Mucosa of gallbladder (tissue), 1 donor: ENCODE data around the gene TMEM108. TPM values are rescaled to one million over a fixed set of nuclear protein-coding genes. Genes with fewer than 3 reads are reported as not detected.

ENCODE experiments used
- DNase-seq: peaks from one replicate; pipeline ENCODE4 v3.0.0-alpha.2; 2020; ENCODE audit warnings: low spot score
- total RNA-seq: library from RNA; stranded (reverse); gene quantifications from one replicate; pipeline ENCODE4 v1.2.1, GENCODE V29; 2021
- donor health status: DM: no; HTN: no; CAD: no.

TMEM108 gene
- total RNA-seq, 1 donor from 2014 or later: 0.95 TPM

- no peak for DNase-seq
Measured at GRCh38 chr3:133277813-133278212, 239.6 kb downstream of the TMEM108 start.

DNA sequence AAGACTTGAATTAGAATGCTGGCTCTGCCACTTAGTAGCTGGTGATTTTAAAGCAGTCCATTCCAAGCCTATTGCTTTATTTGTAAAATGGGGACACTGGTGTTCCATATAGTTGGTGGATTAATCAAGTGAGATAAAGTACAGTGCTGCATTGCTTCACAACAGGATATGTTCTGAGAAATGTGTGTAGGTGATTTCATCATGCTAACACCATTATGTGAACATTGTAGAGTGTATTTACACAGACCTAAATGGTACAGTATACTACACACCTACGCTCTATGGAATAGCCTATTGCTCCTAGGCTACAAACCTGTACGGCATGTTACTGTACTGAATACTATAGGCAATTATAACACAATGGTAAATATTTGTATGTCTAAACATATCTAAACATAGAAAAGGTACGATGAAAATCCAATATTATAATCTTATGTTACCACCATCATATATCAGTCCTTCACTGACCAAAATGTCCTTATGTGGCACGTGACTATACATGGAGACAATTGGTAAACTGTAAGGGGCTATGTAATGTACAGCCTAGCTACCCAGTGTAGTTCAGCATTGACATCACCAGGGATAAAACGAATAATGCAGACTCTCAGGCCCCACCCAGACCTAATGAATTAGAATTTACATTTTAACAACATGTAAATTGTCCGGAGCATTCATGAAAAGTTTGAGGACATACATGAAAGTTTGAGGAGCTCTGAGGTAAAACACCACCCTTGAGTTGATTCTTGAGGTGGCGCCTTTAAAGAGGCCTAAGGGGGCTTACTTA lies 240.3 kb downstream of the TMEM108 start:
- DNase-seq: no peak

DNA sequence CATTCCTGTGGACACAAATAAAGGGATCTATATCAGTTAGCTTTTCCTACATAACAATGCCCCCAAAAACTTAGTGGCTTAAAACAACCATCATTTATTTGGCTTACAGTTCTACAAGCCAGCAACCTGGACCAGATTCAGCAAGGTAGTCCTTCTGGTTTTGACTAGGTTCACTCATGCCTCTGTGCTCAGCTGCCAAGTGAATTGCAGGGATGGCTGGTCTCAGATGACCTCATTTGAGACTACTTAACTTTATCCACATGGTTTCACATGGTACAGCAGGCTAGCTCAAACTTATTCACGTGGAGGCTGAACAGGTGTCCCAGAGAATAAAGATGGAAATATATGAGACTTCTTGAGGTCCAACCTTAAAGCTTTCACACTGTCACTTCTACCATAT lies 242.4 kb downstream of the TMEM108 start:
- no peak for DNase-seq

DNA sequence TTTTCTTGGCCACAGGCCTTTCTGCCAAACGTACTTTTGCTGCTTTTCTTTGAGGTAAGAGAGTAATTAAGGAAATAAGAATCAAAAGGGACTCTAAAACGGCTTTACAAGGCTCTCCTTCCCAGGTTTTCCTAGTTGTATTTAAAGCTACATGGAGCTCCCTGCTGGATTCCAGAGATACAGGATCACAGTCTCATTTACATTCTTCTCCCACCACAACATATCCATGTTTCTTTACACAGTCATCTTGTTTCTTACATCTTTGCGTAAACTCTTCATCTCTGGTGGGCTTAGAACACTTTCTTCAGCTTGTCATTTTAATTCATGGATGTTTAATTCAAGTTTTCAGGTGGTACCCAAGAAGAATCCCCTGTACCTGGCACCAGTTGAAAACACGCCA lies 244.0 kb downstream of the TMEM108 start:
- DNase-seq: no peak

- no peak for DNase-seq
Measured at GRCh38 chr3:133283958-133284807, 246.0 kb downstream of the TMEM108 start.

DNA sequence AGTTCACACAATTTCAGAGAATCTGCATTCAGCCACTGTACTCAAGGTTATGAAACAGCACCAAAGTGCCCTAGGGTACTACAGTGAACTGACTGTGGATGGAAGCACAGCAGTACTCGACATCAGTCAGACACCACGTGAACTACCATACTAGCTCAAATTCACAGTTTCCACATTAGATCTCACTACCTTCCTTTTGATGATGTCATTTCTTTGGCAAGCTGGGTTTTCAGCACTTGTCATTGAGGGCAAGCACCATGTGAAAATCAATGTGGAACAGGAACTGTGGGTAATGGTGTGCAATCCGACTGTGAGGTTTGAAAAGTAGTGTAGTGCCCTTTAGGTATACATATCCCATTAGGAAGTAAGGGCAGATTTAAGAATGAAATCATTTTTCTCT lies 251.1 kb downstream of the TMEM108 start:
- no peak for DNase-seq

GRCh38 chr3:133292296-133292695 lies 254.1 kb downstream of the TMEM108 start:
- no peak for DNase-seq

- no peak for DNase-seq
Measured at GRCh38 chr3:133293397-133294110, 255.4 kb downstream of the TMEM108 start.

GRCh38 chr3:133294253-133294652 lies 256.1 kb downstream of the TMEM108 start:
- no peak for DNase-seq

GRCh38 chr3:133295199-133295901 lies 257.2 kb downstream of the TMEM108 start:
- no peak for DNase-seq

DNA sequence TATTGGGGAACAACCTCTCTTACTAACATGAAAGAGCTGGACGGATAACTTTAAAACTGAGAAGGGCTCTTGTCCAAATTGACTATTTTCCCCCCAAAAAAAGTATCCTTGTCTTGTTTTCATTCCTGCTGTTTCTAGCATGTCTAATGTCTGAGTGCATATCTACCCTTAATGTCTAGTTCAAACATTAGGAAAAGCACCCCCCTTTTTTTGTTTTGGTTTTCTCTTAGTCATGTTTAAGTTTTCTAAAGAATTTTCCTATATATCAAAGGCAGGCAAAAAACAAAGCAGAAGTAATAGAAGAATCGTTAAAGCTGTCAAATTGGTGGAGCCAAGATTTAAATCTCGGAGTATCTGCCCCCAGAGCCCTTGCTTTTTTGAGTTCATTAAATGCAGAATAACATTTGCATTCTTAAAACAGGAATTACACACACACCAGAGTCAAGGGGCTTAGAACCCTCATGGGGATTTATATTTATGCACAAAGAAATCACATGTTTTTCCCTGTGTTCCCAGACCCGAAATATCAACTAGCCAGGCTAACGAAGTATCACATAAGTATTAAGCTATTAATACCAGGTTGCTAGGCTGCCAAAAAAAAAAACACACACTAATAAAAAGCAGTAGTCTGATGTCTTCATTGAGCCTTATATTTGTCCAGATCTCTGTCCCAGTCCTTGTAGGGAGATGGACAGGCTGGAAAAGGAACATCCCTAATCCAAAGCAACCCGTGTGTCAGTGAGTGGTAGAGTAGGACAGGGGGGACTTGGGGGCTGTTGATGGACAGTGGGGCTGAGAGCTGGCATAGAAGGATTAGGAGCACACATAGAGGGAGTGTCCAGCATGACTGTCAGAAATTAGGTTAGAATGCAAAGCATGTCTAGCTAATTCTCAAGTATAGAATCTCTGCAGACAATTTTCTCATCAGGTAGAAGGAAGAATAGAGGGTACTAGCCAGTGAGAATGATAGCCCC lies 258.0 kb downstream of the TMEM108 start:
- DNase-seq: no peak

GRCh38 chr3:133296981-133297380 lies 258.8 kb downstream of the TMEM108 start:
- no peak for DNase-seq

- no peak for DNase-seq
Measured at GRCh38 chr3:133300102-133300501, 261.9 kb downstream of the TMEM108 start.

- no peak for DNase-seq
Measured at GRCh38 chr3:133301194-133301593, 263.0 kb downstream of the TMEM108 start.

DNA sequence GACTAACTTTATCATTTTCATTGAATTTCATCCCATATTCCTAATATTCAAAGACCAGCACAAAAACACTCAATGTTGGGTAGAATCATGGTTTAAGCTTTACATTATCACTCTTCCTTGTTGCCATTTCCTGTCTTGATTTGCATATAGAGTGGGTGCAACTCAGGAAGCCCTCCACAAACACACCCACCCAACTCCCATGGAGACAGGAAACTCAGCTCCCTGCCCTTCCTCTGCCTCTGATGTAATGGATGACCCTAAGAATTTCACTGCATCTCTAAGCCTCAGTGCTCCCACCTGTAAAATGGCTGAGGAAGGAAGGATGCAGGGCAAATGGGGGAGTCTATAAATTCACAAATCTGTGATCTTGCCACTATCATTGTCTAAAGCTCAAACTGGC lies 263.5 kb downstream of the TMEM108 start:
- no peak for DNase-seq

GRCh38 chr3:133303430-133303829 lies 265.2 kb downstream of the TMEM108 start:
- DNase-seq: no peak

DNA sequence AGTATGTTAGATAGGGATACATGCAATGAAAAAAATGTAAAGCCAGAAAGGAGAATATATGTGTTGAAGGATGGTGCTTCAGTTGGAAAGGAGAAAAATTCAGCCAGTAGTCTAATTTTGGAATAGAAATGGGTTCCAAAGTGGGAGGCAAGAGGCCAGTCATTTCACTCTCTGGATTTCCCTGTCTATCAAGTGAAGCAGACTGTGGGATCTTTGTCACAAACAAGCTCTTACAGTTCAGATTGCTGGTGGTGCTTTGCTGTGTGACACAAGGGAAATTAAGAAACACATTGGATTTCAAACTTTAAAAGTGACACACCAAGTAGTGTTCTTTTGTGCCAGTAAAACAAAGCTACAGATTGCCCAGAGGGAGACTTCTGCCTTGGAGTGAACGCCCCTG lies 279.7 kb downstream of the TMEM108 start:
- no peak for DNase-seq

DNA sequence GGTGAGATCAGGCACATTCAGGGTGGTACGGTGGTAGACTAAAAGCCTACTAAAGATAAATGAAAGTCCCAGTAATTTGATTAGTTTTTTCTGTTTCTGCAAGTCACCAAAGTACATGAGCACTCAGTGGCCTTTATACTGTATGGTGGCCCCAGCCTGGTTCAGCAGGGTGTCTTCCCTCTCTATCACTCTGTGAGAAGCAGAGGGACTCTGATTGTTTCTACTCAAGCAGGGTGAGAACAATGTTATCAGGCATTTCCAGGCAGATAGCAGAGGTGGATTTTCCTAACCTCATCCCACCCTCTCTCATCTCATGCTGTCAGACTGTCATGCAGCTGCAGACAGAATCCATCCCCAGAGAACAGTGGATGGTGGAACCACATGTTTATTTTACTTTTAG lies 290.2 kb downstream of the TMEM108 start:
- DNase-seq: no peak

- no peak for DNase-seq
Measured at GRCh38 chr3:133329626-133330025, 291.4 kb downstream of the TMEM108 start.

DNA sequence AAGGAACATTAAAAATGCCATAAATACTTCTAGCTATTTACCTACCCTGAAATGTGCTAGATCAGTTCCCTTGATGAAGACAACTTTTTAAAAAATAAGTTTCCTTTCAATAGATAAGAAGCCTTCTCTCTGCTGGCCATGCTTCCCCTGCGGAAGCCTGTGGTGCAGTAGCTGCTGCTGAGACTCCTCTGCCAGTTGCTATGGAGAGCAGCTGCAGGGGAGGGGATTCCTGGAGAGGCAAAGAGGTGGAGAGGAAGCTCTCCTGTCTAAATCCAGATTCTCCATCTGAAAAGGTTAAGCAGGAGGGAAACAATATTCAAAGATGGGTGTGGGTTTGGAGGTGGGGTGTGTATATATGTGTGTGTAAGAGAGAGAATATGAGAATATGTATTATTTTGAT lies 291.9 kb downstream of the TMEM108 start:
- no peak for DNase-seq

- no peak for DNase-seq
Measured at GRCh38 chr3:133330522-133330921, 292.3 kb downstream of the TMEM108 start.
